A549 (cell line): ENCODE data around the gene LPIN3.

Source experiments
- HOXA7 ChIP-seq: fragments of 250-450 bp; sonication (Bioruptor Pico); IDR thresholded peaks from 2 replicates; pipeline ENCODE4 v1.5.0; 2020; ENCODE audit warnings: mild to moderate bottlenecking, moderate library complexity
- TF ChIP-seq, protein P1 (sequence below): fragments of 150-350 bp; IDR thresholded peaks from 2 replicates; pipeline ENCODE4 v1.6.1; 2014; ENCODE audit warnings: low read depth, mild to moderate bottlenecking, low read length
- TF ChIP-seq, protein P2 (sequence below): fragments of >200 bp; sonication (Bioruptor Twin); formaldehyde crosslinking; IDR thresholded peaks from 3 replicates; pipeline ENCODE4 v1.5.1; 2016

DNA sequence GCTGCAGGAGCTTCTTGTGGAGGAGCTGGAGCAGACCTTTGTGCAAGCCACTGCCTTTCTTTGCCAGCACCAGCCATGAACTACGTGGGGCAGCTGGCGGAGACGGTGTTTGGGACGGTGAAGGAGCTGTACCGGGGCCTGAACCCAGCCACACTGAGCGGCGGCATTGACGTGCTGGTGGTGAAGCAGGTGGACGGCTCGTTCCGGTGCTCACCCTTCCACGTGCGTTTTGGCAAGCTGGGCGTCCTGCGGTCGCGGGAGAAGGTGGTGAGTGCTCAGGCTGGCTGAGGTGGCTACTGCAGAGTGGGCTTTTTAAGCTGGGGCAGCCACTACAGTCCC, 5.1 kb downstream of the LPIN3 start:
- no peak for TF ChIP-seq HOXA7 (CRISPR knock-in tag)
- TF ChIP-seq, protein P1, sequence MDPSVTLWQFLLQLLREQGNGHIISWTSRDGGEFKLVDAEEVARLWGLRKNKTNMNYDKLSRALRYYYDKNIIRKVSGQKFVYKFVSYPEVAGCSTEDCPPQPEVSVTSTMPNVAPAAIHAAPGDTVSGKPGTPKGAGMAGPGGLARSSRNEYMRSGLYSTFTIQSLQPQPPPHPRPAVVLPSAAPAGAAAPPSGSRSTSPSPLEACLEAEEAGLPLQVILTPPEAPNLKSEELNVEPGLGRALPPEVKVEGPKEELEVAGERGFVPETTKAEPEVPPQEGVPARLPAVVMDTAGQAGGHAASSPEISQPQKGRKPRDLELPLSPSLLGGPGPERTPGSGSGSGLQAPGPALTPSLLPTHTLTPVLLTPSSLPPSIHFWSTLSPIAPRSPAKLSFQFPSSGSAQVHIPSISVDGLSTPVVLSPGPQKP: no peak
- TF ChIP-seq, protein P2, sequence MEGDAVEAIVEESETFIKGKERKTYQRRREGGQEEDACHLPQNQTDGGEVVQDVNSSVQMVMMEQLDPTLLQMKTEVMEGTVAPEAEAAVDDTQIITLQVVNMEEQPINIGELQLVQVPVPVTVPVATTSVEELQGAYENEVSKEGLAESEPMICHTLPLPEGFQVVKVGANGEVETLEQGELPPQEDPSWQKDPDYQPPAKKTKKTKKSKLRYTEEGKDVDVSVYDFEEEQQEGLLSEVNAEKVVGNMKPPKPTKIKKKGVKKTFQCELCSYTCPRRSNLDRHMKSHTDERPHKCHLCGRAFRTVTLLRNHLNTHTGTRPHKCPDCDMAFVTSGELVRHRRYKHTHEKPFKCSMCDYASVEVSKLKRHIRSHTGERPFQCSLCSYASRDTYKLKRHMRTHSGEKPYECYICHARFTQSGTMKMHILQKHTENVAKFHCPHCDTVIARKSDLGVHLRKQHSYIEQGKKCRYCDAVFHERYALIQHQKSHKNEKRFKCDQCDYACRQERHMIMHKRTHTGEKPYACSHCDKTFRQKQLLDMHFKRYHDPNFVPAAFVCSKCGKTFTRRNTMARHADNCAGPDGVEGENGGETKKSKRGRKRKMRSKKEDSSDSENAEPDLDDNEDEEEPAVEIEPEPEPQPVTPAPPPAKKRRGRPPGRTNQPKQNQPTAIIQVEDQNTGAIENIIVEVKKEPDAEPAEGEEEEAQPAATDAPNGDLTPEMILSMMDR: no peak
